PFSK-1 (cell line): Measurements from ENCODE around the gene BEAN1.

Source experiments
- POLR2AphosphoS5 ChIP-seq: IDR thresholded peaks from 2 replicates; pipeline ENCODE4 v1.6.1; 2012; ENCODE audit warnings: low read depth, mild to moderate bottlenecking, control low read depth, low read length, moderate library complexity
- SIN3A ChIP-seq: IDR thresholded peaks from 2 replicates; pipeline ENCODE4 v1.6.1; 2012; ENCODE audit warnings: mild to moderate bottlenecking, low read length, moderate library complexity, borderline replicate concordance; ENCODE audit not compliant: insufficient read depth
- TAF1 ChIP-seq: IDR thresholded peaks from 2 replicates; pipeline ENCODE4 v1.6.1; 2012; ENCODE audit warnings: low read length, control low read depth, borderline replicate concordance; ENCODE audit not compliant: insufficient read depth

DNA sequence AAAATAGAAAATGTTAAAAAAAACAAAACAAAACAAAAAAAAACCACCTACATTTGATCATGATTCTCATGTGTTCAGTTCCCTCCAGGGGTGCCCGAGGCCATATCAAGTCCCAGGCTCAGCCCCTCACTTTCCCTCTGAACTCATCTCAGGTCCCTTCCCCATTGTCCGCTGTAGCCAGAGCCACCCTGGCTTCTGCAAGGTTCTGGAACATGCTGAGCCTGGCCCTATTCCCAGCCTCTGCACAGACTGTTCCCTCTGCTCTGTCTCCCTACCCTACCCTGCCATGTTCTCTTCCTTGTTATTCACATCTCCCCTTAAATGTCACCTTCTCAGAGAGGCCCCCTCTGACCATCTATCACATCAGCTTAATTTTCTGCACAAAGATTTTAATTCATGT is 75.9 kb downstream of the BEAN1 start:
- no peak for TF ChIP-seq POLR2AphosphoS5
- TF ChIP-seq SIN3A: no peak
- TF ChIP-seq TAF1: no peak
